ENCODE results near the gene NT5DC3. TPM values are rescaled to one million over a fixed set of nuclear protein-coding genes. Genes with fewer than 3 reads are reported as not detected.

NT5DC3 gene
- total RNA-seq, result 1 to 10 TPM; 1.6 to 3.6 (median 2.4) TPM
- 0.93 TPM for polyA plus RNA-seq
- long read RNA-seq, donor 1, full-length matches to known transcripts, result 1 of 2 reads
- long read RNA-seq, donor 1, partial matches to known transcripts, result 0 of 2 reads
- long read RNA-seq, donor 1, other reads (novel, unspliced or antisense), result 1 of 2 reads
- long read RNA-seq, donor 2, partial matches to known transcripts, result 0 of 1 reads
- long read RNA-seq, donor 2, other reads (novel, unspliced or antisense), result 1 of 1 reads
- long read RNA-seq, donor 3, partial matches to known transcripts, result 0 of 4 reads
- long read RNA-seq, donor 3, other reads (novel, unspliced or antisense), result 4 of 4 reads
- long read RNA-seq, donor 4, result 0 reads

DNA sequence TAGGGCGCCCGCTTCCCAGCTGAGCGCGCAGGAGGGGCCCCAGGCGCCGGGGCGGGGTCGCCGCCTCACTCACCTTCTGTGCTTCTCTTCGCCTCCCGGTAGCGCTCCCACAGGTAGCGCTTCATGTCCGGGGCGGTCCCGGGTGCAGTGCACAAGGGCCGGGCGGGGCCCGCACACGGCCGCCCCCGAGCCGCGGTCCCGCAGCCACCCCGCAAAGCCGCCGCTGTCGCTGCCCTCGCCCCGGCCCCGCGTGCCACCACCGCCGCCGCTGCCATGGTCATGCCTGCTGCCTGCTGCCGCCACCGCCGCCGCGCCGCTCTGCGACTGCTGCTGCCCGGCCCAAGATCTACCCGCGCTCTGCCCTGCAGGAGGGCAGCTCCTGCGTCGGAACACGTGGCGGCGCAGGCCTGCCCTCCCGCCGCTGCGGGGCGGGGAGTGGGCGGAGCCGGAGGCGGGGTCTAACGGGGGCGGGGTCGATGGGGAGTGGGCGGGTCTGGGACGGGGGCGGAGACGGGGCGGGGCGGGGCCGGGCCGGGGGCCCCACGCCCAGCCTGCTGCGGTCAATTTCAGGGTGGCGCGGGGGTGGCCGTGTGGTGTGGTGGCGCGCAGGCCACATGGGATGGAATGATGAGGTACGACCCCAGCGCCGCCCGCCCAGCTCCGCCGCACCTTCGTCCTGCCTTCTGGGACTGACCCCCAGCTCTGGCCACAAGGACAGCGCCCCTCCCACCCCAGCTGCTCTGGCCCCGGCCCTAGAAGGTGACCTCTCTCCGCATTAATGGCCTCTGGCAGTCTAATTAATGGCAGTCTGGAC is at the start of gene NT5DC3:
Gene NT5DC3, minus strand, starts transcription at position 359 of the 814 bp plus-strand sequence. Its CDS starts 78 bp downstream, at position 281.
- H3K4me1 ChIP-seq (ENCODE audit: control insufficient read depth, insufficient read depth, low read length), result peaks cover 2% of the 10 kb centered on the region
- peak within 1 kb of the TSS; percentile 34 for H3K27ac ChIP-seq (ENCODE audit: low read length)
- H3K9me3 ChIP-seq (ENCODE audit: control insufficient read depth, low read length), result no peaks in the 10 kb centered on the region
- H3K4me3 ChIP-seq (ENCODE audit: low read length), result peak within 1 kb of the TSS; percentile 65
- DNase-seq (peak; percentile 81 to 94 (median 90)), ATAC-seq (peak; percentile 97 to 98)
- 2% methylated on average over 86 of the region's 86 CpGs for WGBS
- intact Hi-C loops (cut with DNase I), result no loop called here
- no peaks in the 10 kb centered on the region for H3K27me3 ChIP-seq (ENCODE audit: control insufficient read depth, insufficient read depth)

DNA sequence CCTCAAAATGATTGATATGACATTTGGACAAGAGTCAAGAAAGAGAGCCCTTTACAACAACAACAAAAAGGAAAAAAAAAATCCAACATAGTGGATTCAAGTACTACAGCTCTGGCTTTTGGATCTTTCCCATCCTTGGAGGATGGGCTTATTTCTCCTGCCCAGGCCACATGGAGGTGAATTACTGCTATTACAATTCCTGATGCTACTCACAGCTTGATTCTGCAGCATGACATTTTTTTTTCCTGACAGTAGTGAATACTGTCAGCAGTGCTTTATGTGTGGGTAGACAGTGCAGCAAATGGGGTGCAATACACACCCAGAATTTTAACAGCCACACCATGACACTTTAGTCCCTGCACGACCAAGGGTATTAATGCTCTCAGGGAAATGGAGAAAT is 46.7 kb upstream of the NT5DC3 start:
- ATAC-seq (no peak), DNase-seq (no peak)
- Histone ChIP-seq H3K9me3 (ENCODE audit: control insufficient read depth, low read length) (no peaks in the 10 kb centered on the region), H3K4me3 (ENCODE audit: low read length) (no peak overlapping the region), H3K27ac (ENCODE audit: low read length) (no peak overlapping the region), H3K4me1 (ENCODE audit: control insufficient read depth, insufficient read depth, low read length) (no peaks in the 10 kb centered on the region), H3K27me3 (ENCODE audit: control insufficient read depth, insufficient read depth) (no peaks in the 10 kb centered on the region)
- intact Hi-C loops (cut with DNase I), result no loop called here
- 71% methylated on average over 1 of the region's 1 CpG for WGBS

DNA sequence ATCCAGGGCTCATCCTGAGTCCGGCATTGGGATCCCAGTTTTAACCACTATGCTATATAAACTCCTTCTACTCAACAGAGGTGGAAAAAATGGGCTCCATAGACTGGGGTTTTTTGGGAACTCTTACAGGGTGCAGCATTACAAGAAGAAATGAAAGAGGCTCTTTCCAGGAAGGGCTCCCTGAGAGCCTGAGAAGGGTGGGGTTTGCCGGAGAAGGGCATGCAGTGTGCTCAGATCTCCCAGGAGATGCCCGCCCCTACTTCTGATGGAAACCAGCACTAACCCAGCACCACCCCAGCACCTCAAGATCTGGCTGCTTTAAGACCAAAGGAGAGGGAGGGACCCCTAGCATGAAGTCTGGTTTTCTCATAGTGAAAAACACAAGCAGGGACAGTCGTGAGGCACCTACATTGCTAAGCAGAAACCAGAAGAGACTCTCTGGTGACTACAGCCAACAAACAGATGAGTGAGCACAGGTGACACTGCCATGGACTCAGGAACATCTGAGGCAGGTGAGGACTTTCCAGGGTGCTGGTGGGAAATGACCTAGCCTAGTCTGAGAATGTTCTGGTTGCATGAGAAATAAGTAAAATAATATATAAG is 45.3 kb upstream of the NT5DC3 start:
- no peak for DNase-seq
- WGBS, result 76% methylated on average over 4 of the region's 4 CpGs
- no peaks in the 10 kb centered on the region for H3K27me3 ChIP-seq (ENCODE audit: control insufficient read depth, insufficient read depth)

DNA sequence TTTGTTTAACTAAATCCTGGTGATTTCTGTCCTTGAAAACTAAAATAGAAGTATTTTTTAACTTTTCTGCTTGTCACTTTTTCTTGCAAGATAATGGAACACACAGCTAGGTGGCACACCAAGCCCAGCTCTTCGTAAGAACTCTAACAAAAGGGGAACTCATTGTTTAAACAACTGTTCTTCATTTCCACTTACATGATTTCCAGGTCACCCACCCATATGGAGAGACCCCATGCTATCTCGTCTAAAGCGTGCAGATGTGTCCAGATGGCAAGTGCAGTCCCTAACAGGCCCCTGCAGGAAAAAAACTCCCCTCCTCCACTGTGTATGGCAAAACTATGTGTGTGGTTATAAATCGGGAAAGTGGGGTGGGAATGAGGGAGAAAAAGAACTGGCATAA is 43.3 kb upstream of the NT5DC3 start:
- H3K9me3 ChIP-seq (ENCODE audit: control insufficient read depth, low read length), result no peaks in the 10 kb centered on the region
- H3K4me3 ChIP-seq (ENCODE audit: low read length), result no peak overlapping the region
- no peak overlapping the region for H3K27ac ChIP-seq (ENCODE audit: low read length)
- ATAC-seq (peak in 1 of 2 donors; percentile 40), DNase-seq (no peak)
- 36% methylated on average over 4 of the region's 4 CpGs for WGBS
- H3K27me3 ChIP-seq (ENCODE audit: control insufficient read depth, insufficient read depth), result no peaks in the 10 kb centered on the region
- intact Hi-C loops (cut with DNase I), result loop anchor here in 2 of 4 donors (5.0 kb wide), 1 partner anchor 223 kb away; no protein-coding TSS in a partner anchor
- no peaks in the 10 kb centered on the region for H3K4me1 ChIP-seq (ENCODE audit: control insufficient read depth, insufficient read depth, low read length)

More for the DNA sequence above, 45.3 kb upstream of the NT5DC3 start:
- Histone ChIP-seq H3K4me1 (ENCODE audit: control insufficient read depth, insufficient read depth, low read length) (no peaks in the 10 kb centered on the region), H3K27ac (ENCODE audit: low read length) (no peak overlapping the region), H3K4me3 (ENCODE audit: low read length) (no peak overlapping the region), H3K9me3 (ENCODE audit: control insufficient read depth, low read length) (no peaks in the 10 kb centered on the region)
- intact Hi-C loops (cut with DNase I), result no loop called here
- no peak for ATAC-seq

GRCh38 chr12:103883908-103884307 is 42.9 kb upstream of the NT5DC3 start:
- no peak overlapping the region for H3K4me3 ChIP-seq (ENCODE audit: low read length)
- no peak for ATAC-seq
- H3K4me1 ChIP-seq (ENCODE audit: control insufficient read depth, insufficient read depth, low read length), result no peaks in the 10 kb centered on the region
- H3K27me3 ChIP-seq (ENCODE audit: control insufficient read depth, insufficient read depth), result no peaks in the 10 kb centered on the region
- H3K27ac ChIP-seq (ENCODE audit: low read length), result no peak overlapping the region
- intact Hi-C loops (cut with DNase I), result loop anchor here in 2 of 4 donors (5.0 kb wide), 1 partner anchor 223 kb away; no protein-coding TSS in a partner anchor
- no peak for DNase-seq
- no peaks in the 10 kb centered on the region for H3K9me3 ChIP-seq (ENCODE audit: control insufficient read depth, low read length)
- WGBS, result 87% methylated on average over 2 of the region's 2 CpGs

DNA sequence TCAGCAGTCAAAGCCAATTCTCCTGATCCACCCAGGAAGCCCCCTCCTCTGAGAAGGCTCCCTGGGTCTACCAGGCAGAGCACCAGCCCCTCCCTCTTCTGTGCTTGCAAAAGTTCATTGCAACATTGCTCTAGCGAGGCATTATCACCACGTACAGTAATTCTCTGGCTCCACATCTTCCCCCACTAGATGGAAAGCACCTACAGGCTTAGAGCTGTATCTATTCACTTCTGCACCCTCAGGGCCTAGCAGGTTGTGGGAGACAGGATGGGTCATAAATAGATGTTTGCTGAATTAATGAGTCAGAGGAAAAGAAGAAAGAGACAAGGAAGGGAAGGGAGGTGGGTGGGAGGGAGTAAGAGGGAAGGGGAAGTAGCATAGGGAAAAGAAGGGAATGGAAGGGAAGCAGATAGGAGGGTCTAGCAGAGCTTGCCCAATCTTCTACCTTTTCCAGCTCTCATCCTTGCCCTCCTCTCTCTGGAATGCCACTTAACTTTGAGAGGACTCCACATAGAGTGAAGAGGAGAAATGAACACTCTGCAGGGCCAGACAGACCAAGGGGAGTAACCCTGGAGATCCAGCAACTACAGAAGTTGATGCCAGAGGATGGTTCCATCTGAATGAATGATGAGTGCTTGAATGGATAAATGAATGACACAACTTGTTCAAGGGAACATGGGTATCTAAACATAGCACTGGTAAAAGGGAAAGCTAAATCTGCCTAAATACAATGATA is 42.0 kb upstream of the NT5DC3 start:
- no peak overlapping the region for H3K4me3 ChIP-seq (ENCODE audit: low read length)
- ATAC-seq, result no peak
- intact Hi-C loops (cut with DNase I), result loop anchor here in 2 of 4 donors (5.0 kb wide), 1 partner anchor 224 kb away; no protein-coding TSS in a partner anchor
- H3K27me3 ChIP-seq (ENCODE audit: control insufficient read depth, insufficient read depth), result no peaks in the 10 kb centered on the region
- H3K27ac ChIP-seq (ENCODE audit: low read length), result no peak overlapping the region
- no peaks in the 10 kb centered on the region for H3K9me3 ChIP-seq (ENCODE audit: control insufficient read depth, low read length)
- no peak for DNase-seq
- H3K4me1 ChIP-seq (ENCODE audit: control insufficient read depth, insufficient read depth, low read length), result no peaks in the 10 kb centered on the region
- 45% methylated on average over 2 of the region's 2 CpGs for WGBS

DNA sequence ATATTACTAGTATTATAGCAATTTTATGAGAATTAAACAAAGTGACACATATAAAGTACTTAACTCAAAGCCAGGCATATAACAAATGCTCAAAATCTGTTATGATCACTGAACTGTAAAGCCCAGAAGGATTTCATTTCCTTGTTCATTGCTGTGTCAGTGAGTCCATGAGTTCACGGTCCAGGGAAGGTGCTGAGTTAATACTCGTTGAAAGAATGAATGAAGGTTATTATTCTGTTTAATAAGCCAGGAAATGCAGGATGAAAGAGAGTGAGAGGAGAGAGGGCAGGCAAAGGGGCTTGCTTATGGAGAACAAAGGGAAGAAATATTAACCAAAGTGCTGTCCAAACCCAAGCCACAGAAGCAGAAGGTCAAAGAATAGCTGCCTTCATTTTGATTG is 40.2 kb upstream of the NT5DC3 start:
- H3K27ac ChIP-seq (ENCODE audit: low read length), result no peak overlapping the region
- no peak overlapping the region for H3K4me3 ChIP-seq (ENCODE audit: low read length)
- DNase-seq, result no peak
- H3K9me3 ChIP-seq (ENCODE audit: control insufficient read depth, low read length), result no peaks in the 10 kb centered on the region
- H3K4me1 ChIP-seq (ENCODE audit: control insufficient read depth, insufficient read depth, low read length), result no peaks in the 10 kb centered on the region
- intact Hi-C loops (cut with DNase I), result loop anchor here in 2 of 4 donors (5.0 kb wide), 1 partner anchor 226 kb away; no protein-coding TSS in a partner anchor
- WGBS, result 61% methylated on average over 2 of the region's 2 CpGs
- no peak for ATAC-seq
- no peaks in the 10 kb centered on the region for H3K27me3 ChIP-seq (ENCODE audit: control insufficient read depth, insufficient read depth)

- intact Hi-C loops (cut with DNase I), result loop anchor here in 2 of 4 donors (5.0 kb wide), 1 partner anchor 227 kb away; no protein-coding TSS in a partner anchor
- 58% methylated on average over 8 of the region's 8 CpGs for WGBS
- DNase-seq (no peak), ATAC-seq (no peak)
- Histone ChIP-seq H3K9me3 (ENCODE audit: control insufficient read depth, low read length) (no peaks in the 10 kb centered on the region), H3K4me1 (ENCODE audit: control insufficient read depth, insufficient read depth, low read length) (no peaks in the 10 kb centered on the region), H3K4me3 (ENCODE audit: low read length) (no peak overlapping the region), H3K27ac (ENCODE audit: low read length) (no peak overlapping the region), H3K27me3 (ENCODE audit: control insufficient read depth, insufficient read depth) (no peaks in the 10 kb centered on the region)
Observed at GRCh38 chr12:103880299-103881142, 39.5 kb upstream of the NT5DC3 start.

- intact Hi-C loops (cut with DNase I), result loop anchor here in 2 of 4 donors (5.0 to 10.0 kb wide), 2 partner anchors 227 to 255 kb away; no protein-coding TSS in a partner anchor
- ATAC-seq, result no peak
- WGBS, result 83% methylated on average over 2 of the region's 2 CpGs
Observed at GRCh38 chr12:103879878-103880277, 38.8 kb upstream of the NT5DC3 start.

More at GRCh38 chr12:103879878-103880277, 38.8 kb upstream of the NT5DC3 start:
- DNase-seq, result no peak
- Histone ChIP-seq H3K4me3 (ENCODE audit: low read length) (no peak overlapping the region), H3K4me1 (ENCODE audit: control insufficient read depth, insufficient read depth, low read length) (no peaks in the 10 kb centered on the region), H3K9me3 (ENCODE audit: control insufficient read depth, low read length) (no peaks in the 10 kb centered on the region), H3K27ac (ENCODE audit: low read length) (no peak overlapping the region), H3K27me3 (ENCODE audit: control insufficient read depth, insufficient read depth) (no peaks in the 10 kb centered on the region)

Measured in right cardiac atrium (tissue), 5 donors.